Right renal cortex interstitium (tissue), 3 donors: ENCODE results near the gene GATB. TPM values are rescaled to one million over a fixed set of nuclear protein-coding genes. Genes with fewer than 3 reads are reported as not detected.

Source experiments
- DNase-seq, 3 donors: peaks; one replicate each; pipeline ENCODE4 v3.0.0-alpha.2; 2013; ENCODE audit warnings: low read depth in 3 of 3, low spot score in 2 of 3
- polyA plus RNA-seq, 3 donors: library from polyadenylated mRNA; unstranded; fragments of 120-200 nt; gene quantifications; one replicate each; pipeline ENCODE4 v1.2.1, GENCODE V29; 2013; ENCODE audit not compliant: insufficient read length in 3 of 3

GATB gene
- polyA plus RNA-seq, 3 donors = 33.2 to 38.0 (median 33.6) TPM

DNA sequence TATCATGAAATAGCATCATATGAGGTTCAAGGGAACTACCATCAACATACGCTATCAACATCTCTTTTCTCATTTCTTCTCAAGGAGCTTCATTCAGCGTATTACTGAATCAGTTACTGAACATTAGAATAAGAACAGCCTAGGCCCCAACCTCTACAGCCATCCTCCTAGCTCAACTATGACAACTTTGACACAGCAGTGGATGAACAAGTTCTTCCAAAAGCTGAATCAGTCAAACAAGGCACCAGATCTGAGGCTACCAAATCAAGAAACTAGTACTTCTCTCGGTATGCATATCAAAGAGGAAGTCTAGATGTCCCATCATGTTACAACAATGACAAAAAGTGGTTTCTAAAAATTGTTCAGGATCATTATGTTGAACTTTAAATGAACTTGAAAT lies 57.4 kb downstream of the GATB start:
- no peak for DNase-seq

DNA sequence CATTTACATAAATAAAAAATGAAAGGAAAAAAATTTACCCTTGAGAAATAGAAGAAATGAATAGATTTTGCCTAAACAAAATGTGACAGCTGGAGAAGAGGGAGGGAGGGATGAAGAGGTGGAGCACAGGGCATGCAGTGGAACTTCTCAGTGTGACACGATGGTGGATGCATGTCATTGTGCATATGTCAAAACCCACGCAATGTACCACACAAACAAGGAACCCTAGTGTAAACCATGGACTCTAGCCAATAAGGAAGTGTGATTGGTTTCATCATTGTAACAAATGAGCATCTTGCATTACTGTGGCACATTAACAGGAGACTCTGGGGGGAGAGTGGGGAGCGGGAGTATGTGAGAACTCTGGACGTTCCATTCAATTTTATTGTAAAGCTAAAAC lies 58.6 kb downstream of the GATB start:
- DNase-seq = no peak

DNA sequence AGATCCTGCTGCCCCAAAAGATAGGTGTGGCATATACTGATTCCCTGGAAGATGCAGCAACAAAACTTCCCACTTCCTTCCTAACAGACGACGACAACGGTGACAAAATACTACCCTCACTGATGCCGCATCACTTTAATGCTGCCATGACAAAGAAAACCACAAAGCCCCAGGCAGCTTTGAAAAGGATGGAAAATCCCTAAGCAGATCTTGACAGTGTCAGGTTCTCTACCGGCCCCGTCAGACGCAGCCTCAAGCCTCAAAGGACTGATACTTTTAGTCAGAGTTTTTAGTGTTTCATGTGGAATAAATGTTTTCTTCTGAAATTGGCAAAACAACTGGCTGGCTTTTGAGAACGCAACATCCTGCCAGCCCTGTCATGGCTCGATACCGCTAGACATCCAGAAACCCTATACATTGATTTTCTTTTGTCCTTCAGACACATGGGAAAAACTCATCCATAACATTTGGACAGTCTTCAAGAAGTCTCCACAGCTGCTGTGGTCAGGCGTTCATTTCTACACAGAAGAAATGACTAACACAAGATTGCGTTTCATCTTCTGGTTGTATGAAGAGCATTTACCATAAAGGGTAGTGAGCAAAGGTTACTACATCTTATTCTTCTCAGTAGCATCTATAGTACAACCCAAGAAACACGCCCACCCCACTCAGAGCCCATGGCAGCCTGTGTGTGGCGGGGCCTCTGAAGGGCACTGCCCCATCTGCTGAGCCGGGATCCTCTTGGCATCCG lies 60.1 kb downstream of the GATB start:
- DNase-seq = no peak

DNA sequence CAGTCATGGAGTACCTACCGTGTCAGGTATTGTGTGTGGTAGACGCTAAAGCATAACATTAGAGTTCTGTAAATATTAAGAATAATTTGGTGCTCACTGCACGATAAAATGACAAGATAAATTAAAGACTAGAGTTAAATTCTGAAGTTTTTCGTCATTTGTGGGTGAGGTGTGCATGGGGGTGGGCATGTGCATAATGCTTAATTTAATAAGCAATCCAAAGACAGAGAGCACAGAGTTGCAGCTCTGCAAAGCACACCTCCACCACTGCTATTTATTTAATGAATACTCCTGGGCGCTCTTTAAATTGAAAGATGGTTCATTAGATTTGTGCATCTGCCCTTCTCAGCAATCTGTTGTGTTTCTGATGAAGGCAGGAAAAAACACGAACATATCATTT lies 62.6 kb downstream of the GATB start:
- no peak for DNase-seq

DNA sequence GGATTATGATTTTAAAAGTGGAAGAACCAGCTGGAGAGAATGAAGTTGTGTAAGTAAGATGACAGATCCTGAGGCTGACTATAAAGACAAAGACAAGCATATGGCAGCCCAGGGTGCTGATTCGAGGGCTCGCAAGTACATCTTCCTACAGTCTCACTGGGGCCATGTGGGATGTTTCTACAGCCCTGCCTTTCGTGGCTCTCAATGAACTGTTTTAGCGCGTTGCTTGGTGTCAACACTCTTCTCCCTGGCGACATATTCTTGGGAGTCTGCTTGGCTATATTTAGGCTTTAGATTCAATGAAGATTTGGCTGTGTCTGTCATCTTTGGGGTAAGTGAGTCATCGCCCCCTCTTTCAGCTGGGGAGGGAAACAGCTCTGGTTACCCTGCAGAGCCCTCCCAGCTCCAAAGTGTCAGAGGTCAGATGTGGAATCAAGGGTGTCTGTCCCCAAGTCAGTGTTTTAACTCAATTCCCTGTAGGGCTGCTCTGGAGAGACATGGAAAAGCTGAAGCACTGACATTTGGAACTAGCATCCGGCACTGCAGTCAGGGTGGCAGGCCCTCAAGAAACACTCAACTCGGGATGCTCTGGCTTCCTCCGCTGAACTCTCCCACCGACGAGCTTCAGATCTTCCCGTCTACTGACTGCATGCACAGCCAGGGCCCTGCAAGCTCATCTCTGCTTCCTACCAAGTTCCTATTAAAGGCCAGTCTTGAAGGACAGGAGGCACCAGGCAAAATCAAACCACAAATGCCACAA lies 65.7 kb downstream of the GATB start:
- DNase-seq = no peak

DNA sequence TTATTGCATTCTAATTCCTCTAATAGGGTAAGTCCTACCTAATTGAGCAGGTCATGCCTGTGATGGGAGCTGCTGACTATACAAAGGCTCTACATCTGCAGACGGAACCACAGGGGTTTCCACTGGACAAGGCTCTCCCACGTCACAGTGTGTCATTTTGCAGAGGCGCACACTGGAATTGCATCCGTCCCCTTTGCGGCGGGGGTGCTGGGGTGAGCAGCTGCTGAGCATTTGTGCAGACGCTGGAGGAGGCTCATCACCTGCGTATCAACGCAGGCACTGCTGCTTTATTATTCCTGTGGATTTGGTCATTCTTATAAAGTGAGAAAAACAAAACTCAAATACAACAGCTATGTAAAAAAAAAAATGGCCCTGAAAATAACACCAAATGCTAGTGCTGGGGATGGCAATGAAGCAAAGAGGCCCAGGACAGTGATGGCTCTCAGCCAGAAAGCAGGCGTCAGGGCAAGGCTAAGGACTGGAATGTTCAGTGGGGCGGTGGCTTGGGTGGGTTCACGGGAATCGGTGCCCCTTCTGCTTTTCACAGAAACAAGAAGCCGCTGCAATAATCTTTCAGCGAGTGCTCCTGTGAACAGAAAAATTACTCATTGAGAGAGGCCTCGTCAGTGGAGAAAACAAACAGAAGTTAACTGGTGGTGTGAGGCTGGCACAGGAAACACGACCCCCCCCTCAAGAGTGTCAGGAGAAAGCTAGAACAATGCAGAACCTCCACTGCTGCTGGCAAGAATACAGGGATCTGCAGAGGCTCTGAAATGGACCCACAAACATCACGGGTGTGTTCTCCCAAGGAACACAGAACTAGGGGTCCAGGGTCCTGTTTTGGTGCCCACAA lies 67.8 kb downstream of the GATB start:
- no peak for DNase-seq

DNA sequence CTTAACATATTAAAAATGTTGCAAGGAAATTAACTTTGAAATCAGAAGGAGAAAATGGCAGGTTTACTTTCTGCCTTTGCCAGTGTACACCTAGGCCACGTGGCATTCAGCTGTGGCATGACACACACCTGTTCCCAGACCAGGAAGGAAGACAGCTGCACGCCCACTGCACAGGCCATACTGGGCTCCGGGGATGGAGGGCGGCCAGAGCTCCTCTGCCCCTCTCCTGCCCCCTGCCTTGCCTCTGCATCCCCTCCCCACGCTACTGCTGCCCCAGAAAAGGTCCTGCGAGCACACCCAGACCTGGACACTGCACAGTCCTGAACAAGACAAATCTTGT lies 68.4 kb downstream of the GATB start:
- no peak for DNase-seq

DNA sequence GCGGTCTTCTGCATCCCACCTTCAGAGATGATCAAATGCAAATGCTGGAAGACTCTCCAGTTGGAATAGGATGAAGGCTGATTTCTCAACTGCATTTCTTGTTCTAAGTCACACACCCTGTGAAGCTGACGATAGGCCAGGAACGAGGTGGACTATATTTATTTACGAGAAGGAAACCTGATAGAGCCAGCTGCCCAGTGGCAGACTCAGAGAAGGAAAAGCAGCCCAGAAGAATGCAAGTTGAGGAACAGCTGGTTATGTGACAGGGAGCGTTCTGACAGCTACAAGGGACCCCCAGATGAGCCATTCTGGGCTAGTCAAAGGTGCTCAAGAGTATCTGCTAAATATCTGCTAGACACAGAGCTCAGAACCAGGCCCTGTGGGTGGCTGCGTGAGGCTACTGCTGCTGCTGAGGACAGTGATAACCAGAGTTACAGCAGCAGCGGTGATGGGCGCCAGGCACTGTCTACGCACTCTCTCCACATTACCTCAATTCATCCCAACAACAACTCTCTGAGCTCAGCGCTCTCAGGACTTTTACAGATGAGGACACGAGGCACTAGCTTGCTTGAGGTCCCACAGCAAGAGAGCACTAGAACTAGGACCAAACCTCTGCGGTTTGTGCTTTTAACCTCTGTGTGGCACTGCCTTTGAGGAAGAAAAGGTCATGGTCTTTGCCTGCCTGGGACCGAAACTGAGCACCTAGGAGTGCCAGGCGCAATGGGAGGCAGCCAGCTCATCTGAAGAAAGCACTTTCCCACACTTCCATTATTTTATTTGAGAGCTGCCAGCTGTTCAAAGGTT lies 69.0 kb downstream of the GATB start:
- no peak for DNase-seq

DNA sequence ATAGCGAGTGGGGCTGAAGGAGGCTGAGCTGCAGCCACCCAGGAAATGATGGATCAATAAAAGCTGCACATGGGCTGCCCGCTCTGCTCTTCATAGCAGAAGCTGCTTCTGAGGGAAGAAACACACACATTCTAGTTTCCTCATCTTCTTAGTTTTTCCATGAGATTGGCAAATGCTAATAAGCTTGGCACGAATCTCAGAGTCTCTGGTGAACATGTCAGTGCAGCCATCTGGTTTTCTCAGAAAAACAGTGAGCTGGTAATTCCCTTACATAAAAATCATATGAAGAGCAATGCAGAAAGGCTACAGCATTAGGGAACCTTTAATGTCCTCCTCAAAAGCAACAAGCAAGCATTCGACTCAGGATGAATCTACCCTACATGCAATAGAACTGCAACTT lies 69.9 kb downstream of the GATB start:
- no peak for DNase-seq

DNA sequence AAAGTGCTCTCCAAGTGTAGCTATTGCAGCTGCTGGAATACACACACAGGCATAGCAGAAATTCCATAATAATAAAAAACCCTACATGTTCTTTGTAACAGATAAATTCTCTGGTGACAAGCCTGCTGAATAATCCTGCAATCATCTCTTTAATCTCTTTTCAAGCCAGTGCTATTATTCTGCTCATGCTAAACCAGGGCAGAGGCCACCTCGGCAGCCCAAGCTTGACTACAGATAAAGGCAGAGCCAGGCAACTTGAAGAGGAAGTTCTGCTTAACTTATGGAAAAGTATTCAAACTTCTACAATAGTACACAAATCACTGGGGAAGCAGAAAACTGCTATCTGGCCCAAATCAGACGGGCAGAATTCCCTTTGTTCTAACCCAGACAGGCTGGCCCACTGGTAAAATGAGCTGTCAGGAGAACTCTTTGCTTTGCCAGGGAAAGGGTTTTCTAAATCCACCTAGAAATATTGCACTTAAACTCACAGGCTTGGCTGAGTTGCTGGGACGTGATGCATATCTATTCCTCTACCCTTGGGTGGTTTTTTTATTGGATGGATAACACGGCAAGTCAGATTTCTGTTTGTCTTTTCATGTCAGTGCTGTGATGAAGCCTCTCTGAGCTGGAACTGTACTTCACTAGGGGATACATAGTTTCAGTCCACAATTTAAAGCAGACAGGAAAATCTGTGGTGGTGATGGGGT lies 70.5 kb downstream of the GATB start:
- DNase-seq = no peak

DNA sequence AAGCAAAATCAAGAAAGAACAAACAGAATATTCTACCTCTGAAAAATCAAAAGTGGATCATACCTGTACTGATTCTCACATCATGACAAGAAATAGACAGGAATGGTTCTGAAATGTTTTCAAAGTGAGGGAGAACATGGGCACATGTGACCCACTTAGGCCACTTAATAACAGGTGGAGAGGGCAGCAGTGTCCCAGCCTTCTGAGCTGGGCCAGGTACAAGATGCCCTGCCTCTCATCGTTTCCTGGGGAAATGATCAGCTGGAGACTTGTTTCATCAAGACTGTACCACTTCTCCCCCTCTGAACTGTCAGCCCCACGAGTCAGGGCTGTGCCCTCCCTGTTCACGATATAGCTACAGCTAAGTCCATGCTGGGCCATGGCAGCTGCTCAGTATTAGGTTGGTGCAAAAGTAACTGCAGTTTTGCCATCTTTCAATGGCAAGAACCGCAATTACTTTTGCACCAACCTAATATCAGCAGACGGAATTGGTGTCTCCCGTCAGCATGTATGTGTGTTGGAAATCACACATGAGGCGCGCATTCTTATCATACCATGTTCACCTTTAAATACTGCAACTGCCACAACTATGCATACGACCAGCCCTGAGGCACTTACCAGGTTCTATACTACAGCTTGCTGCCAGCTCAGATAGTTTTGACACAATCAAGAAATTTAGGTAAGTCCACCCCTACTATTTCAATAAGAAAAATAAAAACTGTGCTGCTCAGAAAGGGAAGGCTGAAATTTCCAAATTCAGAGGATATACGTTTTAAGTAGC lies 71.4 kb downstream of the GATB start:
- no peak for DNase-seq

DNA sequence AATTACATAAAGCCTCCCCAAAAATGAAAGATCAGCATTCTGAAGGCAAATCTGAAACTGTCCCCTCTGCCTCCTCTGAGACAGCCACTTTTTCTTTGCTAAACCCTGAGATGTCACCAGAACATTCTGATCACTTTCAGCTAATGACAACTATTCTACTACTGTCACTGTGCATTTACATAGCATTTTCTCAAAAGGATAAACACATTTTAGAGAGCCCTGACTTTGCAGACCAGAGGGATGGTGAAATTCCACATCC lies 72.1 kb downstream of the GATB start:
- DNase-seq = no peak

DNA sequence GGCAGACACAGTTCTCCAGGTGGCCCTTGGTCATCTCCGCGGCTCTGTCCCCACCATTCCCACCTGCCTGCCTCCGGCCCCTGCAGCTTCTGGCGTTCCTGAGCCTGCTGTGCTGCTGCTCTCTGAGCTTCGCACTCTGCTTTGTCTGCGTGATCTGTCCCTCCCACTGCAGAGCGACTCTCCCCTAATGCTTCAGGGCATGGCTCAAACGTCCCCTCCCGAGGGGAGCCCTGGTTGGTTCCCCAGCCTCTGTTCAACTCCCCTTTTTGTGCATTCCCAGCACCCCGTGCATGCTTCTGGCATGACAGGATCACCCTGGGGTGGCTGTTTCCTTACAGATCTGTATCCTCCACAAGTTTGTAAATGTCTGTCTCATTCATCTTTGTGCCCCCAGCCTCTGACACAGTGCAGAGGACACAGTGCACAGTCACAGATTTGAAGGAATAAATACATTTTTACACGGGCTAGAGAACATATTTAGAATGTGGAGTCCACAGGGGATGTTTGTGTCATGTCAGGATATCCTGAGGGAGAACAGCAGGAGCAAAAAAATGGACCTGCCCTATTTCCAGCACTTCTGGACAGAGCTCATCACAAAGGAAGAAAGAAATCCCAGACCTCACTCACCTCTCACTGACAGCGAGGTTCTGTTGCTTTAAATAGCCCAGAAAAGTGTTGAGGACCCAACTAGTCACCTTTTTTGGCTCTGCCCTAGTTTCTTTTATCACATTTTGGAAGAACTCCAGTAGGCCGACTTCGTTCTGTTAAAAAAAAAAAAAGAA lies 72.6 kb downstream of the GATB start:
- DNase-seq = no peak

DNA sequence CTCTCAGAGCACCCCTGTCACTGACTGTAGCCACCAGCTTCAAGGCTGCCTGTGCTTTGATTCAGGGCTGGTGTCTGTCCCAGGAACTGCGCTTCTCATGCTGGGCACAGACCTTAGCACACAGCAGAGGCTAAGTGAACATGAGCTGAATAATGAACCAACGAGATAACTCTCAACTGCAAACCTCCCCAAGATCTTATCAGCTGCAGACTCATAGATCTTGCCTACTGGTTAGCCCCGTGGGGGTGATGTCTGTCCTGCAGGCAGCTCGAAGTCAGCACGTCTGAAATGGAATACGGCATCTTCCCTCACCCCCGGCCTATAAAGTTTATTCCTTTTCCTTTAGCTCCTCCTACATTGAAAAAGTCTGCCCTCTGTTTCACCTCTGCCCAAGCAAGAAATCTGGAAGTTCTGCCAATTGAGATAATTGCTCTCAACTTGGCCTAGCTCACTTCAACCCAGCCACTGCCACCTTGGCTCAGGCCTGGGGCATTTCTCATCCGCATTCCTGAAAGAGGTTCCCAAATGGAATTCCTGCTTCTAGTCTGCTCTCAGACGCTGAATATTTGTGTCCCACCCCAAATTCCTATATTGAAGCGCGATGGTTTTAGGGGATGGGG lies 73.7 kb downstream of the GATB start:
- no peak for DNase-seq

DNA sequence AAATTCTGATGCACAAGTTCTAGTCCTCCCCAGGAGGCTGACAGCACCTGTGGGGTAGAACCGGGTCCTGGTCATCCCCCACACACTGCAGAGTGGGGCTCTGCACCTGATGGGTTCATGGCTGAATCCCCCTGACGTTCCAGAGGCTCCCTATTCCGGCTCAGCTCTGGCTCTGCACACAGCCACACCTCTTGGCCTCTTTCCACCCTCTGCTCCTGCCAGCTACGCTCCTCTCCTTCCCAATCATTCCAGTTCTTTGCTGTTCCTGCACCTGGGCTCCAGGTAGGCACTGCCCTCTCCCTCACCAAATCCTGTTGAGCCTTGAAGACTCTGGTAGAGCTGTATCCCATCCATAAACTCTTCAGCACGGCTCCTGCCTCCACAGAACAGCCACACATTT lies 75.5 kb downstream of the GATB start:
- no peak for DNase-seq

DNA sequence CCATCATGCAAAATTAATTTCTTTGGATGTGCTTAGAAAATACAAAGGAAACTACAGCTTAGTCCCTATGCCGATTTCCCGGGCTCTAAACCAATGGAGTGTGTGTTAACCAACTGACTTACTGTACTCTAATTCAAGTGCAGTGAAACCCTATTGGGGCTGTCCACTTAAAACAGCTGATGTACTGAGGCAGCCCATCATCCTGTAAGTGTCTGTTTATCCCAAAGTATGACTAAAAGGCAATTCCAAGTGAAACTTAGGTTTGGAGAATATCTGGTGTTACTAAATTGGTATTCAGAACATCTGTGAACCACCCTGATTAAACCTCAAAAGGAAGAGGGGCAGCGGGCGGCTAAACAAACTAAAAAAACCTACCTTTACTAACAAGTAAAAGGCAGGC lies 79.7 kb downstream of the GATB start:
- no peak for DNase-seq

DNA sequence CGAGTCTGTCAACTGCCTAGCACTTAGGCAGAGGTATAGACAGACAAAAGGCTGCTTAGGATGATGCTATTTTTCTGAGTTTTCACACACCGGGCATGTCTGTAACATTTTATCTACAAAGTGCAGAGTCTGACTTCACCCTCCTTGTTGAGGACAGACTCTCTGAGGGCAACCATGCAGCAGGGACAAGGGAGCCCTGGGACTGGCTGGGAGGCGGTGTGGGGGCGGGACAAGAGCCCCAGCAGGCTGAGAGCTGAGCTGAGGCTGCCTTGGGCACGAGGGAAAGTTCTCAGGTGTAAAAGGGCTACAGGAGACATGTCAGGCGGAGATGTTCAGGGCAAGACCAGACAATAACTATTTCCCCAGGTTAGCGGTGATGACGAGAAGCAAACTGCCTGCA lies 81.6 kb downstream of the GATB start:
- DNase-seq = no peak

DNA sequence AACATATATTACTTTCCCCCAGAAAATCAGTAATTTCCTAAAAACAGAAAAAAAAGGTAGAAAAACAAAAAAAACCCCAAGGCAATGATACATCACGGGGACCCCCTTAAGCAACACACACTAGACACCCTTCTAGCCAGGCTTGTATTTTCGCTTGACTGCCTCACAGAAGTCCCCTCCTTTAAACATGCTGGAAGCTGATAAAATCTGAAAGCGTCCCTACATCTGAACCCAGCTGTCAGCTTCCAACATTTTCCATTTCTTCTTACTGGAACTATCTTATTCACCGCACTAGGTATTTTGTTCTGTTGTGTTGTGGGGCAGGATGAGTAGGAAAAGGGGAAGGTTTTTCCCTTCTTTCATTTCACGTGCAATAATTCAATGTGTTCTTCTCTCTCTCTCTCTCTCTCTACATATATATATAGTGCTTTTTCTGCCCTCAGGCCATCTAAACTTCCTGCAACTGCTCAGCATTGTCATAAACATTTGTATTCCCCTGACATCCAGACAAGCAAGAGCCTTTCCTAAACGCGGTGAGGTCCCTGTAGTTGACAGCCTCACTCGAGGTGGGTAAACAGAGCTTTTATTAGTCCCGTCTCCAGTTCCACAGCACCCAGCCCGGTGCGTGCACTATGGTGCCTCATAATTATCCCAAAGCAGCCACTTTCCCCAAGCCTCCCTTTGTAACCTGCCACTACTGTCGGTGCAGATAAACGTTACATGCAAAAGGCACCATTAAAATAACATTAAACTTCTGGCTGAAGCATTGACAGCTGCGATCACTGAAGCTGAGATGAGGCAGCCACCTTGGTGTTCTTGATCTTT lies 82.5 kb downstream of the GATB start:
- DNase-seq = no peak
